ENCODE results near the gene PIAS2.
"Not testable (repeated sequence)": the region's sequence is repeated elsewhere in the genome, so short reads cannot be mapped to it uniquely, and the experiment has no call there.

PIAS2 gene

GRCh38 chr18:46830633-46831032 lies 86.7 kb downstream of the PIAS2 start:
- peak; percentile 8 for DNase-seq (ENCODE audit: low read depth)

GRCh38 chr18:46829947-46830346 lies 87.4 kb downstream of the PIAS2 start:
- DNase-seq (ENCODE audit: low read depth), result no peak

- DNase-seq (ENCODE audit: low read depth), result no peak
These were observed 87.8 kb downstream of the PIAS2 start for GRCh38 chr18:46829531-46829930.

GRCh38 chr18:46821856-46822711 lies 95.2 kb downstream of the PIAS2 start:
- no peak for DNase-seq (ENCODE audit: low read depth)

- no peak for DNase-seq (ENCODE audit: low read depth)
These were observed 96.4 kb downstream of the PIAS2 start for GRCh38 chr18:46820863-46821262.

- no peak for DNase-seq (ENCODE audit: low read depth)
These were observed 101.6 kb downstream of the PIAS2 start for GRCh38 chr18:46815661-46816060.

- DNase-seq (ENCODE audit: low read depth), result no peak
These were observed 102.9 kb downstream of the PIAS2 start for GRCh38 chr18:46814399-46814798.

GRCh38 chr18:46812311-46812710 lies 105.0 kb downstream of the PIAS2 start:
- no peak for DNase-seq (ENCODE audit: low read depth)

- no peak for DNase-seq (ENCODE audit: low read depth)
These were observed 106.8 kb downstream of the PIAS2 start for GRCh38 chr18:46810481-46811000.

- no peak for DNase-seq (ENCODE audit: low read depth)
These were observed 108.2 kb downstream of the PIAS2 start for GRCh38 chr18:46809145-46809544.

GRCh38 chr18:46795945-46796344 lies 121.4 kb downstream of the PIAS2 start:
- DNase-seq (ENCODE audit: low read depth), result not testable (repeated sequence)

- DNase-seq (ENCODE audit: low read depth), result no peak
These were observed 122.7 kb downstream of the PIAS2 start for GRCh38 chr18:46794607-46795006.

- DNase-seq (ENCODE audit: low read depth), result no peak
These were observed 123.7 kb downstream of the PIAS2 start for GRCh38 chr18:46793565-46793964.

- DNase-seq (ENCODE audit: low read depth), result no peak
These were observed 128.2 kb downstream of the PIAS2 start for GRCh38 chr18:46789088-46789487.

GRCh38 chr18:46787674-46788073 lies 129.6 kb downstream of the PIAS2 start:
- no peak for DNase-seq (ENCODE audit: low read depth)

- DNase-seq (ENCODE audit: low read depth), result no peak
These were observed 144.9 kb downstream of the PIAS2 start for GRCh38 chr18:46772357-46772756.

- no peak for DNase-seq (ENCODE audit: low read depth)
These were observed 146.2 kb downstream of the PIAS2 start for GRCh38 chr18:46771141-46771540.

- DNase-seq (ENCODE audit: low read depth), result no peak
These were observed 146.6 kb downstream of the PIAS2 start for GRCh38 chr18:46770708-46771107.

GRCh38 chr18:46768166-46768921 lies 149.0 kb downstream of the PIAS2 start:
- no peak for DNase-seq (ENCODE audit: low read depth)

- DNase-seq (ENCODE audit: low read depth), result no peak
These were observed 150.1 kb downstream of the PIAS2 start for GRCh38 chr18:46767217-46767616.

GRCh38 chr18:46764586-46764985 lies 152.7 kb downstream of the PIAS2 start:
- no peak for DNase-seq (ENCODE audit: low read depth)

- no peak for DNase-seq (ENCODE audit: low read depth)
These were observed 156.1 kb downstream of the PIAS2 start for GRCh38 chr18:46761059-46761769.
